DMS 273 (cell line): ENCODE measurements around the gene NCK2.

Experiments
- DNase-seq: peaks from one replicate; lab custom pipeline; 2025; ENCODE audit not compliant: unreplicated experiment; lab: John Stamatoyannopoulos, UW

The NCK2 gene

DNA sequence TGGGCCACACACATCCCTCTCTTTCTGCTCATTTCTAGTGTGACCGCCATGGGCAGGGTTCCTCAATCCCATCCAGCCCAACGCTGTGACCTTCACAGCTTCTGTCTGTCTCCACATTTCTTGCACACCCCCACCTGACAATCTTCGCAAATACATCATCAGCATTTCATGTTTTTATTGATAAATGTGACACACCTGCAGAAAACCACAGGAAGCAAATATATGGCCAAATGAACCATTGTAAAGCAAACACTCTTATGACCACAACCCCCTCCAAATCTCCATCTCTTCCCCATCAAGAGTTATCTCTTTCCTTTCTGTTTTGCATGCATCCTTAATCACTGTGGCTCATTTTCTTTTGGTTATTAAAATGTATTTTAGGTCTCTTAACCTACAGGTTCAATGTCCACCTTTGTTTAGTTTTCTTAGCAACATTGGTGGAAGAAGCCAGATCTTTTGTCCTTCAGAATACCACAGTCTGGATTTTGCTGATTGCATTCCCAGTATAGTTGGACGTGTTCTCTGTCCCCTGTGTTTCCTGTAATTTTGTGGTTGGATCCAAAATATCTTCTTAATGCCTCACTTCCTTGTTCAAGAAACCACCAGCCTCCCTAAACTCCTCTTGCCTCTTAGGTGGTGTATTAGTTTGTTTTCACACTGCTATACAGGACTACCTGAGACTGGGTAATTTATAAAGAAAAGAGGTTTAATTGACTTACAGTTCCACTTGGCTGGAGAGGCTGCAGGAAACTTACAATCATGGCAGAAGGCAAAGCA lies 9.8 kb upstream of the NCK2 start:
- DNase-seq, result no peak

DNA sequence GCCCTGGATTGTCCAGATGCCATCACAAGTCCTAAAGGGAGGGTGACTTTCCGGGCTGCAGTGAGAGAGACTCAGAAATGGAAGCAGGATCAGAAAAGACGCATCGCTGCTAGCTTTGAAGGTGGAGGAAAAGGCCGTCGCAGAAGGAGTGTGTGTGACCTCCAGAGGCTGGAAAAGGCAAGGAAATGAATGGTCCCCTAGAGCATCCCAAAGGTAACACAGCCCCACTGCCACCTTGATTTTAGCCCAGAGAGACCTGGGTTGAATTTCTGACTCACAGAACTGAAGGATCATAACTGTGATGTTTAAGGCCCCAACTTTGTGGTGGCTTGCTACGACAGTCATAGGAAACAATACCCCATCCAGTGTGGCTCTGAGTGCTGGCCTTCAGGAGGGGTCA lies 8.6 kb upstream of the NCK2 start:
- DNase-seq, result no peak

DNA sequence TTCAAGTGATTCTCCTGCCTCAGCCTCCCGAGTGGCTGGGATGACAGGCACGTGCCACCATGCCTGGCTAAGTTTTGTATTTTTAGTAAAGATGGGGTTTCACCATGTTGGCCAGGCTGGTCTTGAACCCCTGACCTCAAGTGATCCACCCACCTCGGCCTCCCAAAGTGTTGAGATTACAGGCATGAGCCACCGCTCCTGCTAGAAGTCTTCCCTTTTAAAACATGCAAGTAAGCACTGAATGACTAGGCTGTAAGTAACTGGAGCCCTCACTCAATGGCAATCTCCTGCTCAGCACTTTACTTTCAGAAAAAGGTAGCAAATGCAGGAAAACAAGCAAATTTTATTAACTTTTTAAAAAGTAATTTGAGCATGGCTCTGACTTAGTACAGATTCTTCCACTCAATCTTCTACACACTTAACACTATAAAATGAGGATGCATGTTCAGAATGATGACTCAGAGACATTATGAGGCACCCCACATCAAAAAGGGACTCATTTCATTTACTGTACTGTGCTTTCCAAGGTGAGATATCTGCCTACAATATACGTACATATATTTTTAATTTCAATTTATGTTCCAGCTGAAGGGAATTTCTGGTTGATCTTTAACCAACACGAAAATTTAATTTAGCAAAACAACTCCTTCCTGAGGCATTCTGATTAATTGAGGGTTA lies 6.6 kb upstream of the NCK2 start:
- no peak for DNase-seq

DNA sequence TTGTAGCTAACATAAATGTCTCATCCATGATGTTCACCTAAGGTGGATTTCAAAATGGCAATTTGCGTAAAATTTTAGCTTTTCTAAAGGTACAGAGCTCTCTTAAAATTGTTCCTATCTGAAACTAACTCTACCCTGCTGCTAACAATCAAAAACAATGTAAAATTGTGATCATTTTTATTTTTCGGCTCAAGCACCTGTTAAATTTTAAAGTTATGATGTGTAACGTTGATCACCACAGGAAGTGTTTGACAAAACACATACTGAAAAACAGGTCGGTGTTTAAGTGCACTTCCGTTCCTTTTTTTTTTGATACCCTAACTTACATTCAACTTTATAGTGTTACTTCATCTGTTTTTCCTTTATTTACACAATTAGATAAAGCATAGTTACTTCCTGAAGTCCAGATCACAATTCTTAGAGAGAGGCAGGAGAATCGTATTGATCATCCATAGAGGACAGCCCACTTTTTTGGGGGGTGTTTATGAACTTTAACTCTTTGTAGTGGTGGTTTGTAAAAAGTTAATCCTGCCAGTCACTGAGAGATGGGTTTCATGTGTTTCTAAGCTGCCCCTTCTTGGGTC lies 6.0 kb upstream of the NCK2 start:
- DNase-seq, result no peak

DNA sequence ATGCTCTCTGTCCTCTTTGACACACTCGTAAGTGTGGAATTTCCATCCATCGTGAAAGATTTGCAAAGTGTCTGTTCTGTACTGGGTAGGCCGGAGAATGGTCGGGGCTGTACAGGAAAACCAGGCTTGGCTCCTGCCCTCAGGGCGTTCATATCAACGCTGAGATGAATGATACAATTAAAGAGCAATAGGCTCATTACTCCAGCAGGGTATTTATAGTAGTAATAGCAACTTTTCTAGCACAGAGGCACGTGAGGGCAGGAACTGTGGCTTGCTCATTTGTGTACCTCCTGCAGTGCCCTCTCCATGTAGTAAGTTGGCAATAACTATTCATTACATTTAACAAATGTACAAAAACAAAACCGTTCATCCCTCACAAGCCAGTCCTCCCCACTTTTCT lies 5.3 kb upstream of the NCK2 start:
- DNase-seq, result no peak

DNA sequence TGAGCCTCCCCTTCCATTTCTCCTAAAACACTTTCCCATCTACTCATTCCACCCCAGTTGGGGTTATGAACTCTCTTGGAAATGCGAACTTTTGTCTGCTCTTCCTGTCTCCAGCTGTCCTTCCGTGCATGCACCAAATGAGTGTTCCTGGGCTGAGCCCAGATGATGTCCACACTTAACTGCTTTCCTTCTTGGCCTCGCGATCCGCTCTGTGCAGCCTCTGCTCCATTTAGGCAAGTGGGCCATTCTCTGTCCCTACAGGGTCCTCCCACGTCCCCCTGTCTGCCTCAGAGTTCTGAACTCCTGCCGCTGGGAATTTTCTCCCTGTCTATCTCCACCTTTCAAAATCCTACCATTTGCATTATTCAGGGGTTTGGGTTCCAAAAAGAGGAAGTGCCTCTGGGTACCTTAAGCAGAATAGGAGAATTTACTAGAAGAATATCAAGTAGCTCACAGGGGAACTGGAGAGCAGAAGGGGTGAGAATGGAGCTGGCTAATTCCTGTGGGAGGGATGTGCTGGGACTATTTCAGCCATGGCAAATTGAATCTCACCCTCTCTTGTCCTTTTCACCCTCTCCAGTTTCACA lies 4.7 kb upstream of the NCK2 start:
- no peak for DNase-seq

DNA sequence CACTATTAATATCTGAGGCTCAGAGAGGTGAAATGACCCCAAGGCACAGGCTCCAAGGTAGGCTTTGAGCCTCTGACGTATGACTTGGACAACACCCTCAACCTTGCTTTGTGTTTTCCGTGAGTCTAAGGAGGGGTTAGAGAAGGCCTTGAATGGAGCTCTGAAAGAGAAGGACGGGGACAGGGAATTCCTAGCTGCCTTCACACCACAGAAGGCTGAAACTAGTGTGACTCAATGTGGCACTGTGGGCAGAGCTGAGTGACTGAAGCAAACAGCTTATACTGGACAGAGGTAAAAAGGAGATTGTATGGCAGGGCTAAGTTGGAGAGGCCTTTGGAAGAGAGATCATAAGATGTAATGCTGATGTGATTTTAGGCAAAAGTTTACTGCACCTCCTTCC lies 3.5 kb upstream of the NCK2 start:
- DNase-seq, result no peak

DNA sequence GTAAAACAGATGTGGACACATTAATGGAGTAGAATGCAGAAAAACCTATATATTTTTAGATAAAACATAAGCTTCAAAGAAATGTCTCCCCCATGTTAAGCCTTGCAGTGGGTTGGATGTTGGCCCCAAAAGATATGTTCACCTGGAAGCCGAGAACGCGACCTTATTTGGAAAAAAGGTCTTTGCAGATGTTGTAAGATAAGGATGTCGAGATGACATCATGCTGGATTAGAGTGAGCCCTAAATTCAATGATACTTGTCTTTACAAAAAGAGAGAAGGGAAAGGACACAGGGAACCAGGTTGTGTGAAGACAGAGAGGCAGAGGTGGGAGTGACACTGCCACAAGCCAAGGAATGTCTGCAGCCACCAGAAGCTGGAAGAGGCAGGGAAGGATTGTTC lies 3.1 kb upstream of the NCK2 start:
- no peak for DNase-seq

DNA sequence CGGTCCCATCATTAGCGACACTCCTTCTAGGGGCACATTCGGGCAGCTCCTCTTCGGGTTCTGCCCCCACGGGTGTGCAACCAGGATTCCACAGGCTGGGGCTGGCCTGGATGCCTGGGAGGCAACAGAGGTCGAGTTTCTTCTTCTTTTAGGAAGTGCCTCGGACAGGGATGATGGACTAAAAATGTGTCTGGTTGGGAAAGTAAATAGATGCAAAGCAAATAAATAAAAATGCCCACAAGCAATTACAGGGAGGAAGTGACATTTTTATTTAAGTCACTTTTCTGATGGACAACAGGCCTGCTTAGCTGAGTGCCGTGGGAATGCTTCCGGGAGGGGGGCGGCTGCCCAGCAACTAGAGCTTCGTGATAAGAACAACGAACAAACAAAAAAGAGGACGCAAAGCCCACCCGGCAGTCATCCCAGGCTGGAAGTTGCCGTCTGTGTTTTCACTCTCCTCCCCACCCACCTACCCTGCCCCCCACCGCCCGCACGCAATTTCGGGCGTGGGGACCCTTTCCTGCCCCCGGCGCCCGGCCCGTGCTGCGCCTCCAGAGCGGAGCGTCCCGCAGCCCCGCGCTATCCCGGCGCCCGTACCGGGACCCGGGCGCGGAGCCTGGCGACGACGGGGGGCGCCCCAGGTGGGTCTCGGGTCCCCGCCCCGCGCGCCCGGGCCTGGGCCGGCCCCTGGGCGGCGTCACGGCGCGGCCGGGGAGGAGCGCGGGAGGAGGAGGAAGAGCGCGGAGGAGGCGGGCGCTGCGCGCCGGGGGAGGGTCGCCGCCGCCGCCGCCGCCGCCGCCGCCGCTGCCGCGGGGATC lies 412 bp upstream of the NCK2 start:
- DNase-seq, result peak; percentile 85

DNA sequence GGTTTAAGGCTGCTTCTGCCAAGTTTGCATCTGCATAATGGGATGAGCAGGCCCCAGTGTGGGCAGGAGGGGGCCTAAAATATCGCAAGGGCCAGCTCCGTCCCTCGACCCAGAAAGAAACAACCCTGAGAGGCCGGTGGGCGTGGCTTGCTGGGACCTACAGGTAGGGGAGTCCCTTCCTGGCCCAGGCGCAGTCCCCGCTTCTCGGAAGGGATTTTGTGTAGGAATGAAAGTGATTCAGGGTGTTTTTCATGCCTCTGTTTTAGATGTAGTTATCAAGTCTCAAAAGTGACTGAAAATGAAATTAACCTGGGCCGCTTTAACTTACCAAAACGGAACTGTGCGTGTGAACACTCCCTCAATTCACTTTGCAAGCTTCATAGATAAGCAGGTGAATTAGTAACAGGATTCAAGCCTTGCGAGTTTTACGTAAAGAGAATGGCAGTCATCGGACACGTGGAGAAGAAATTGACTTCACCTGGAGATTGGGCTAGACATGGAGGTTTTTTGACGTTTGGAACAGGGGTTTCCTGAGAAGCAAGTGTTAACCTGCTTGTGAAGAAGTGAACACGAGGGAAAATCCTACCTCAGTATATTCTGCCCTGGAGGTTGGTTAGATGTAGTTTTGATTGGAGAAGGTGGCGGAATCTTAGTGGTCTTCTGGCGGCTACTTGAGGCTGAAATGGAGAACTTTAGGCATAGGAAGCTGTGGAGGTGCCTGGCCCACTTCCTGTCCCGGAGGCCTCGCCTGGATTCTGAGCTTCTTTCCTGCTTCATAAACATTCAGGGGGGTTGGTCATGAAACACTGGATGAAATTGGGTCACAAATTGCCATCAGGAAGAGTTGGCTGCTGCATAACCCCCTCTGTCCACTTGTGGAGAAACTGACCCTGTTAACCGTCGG lies 1.7 kb downstream of the NCK2 start:
- DNase-seq, result no peak

DNA sequence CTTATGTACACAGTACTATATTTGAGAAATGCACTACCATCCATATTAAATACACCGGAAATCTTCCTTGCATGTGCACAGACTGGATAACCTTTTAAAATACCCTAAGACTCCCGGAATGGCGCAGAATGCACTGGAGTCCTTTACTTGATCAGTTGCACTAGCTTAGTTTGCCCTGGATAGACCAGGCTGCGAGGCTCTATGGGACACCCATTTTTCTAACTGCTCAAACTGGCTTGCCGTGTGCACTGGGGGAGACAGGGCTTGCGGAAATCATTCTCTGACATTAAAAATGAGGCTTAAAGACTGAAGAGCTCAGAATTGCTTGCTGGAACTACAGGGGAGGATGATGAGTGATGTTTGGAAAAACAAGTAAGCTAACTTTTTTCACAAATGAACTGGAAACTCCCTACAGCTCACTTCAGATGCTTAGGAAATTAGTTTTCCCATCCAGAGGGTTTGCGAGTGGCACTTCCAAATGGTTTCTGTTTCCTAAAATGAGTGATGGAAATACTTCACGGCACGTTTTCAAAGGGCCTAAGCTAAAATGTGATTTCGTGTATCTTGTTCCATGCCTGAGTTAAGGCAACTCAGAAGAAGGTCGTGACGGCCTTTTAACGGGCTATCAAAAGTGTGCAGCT lies 2.7 kb downstream of the NCK2 start:
- DNase-seq, result no peak

DNA sequence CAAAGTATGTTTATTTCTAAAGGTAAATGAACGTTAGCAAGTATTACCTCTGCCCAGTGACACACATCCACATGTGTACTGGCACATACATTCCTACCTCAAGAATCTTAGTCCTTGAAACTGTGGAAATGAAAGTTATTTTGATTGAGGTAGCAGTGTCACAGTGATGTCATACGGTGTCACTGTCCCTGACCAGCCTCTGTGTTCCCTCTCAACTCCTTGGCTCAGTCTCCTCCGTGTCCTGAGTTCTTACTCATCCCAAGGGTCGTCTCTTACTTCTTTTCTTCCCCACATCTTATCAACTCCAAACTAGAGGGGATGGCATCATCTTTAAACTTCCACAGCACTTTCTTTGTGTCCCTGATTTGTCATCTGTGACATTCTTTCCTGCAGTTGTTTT lies 3.3 kb downstream of the NCK2 start:
- DNase-seq, result no peak

DNA sequence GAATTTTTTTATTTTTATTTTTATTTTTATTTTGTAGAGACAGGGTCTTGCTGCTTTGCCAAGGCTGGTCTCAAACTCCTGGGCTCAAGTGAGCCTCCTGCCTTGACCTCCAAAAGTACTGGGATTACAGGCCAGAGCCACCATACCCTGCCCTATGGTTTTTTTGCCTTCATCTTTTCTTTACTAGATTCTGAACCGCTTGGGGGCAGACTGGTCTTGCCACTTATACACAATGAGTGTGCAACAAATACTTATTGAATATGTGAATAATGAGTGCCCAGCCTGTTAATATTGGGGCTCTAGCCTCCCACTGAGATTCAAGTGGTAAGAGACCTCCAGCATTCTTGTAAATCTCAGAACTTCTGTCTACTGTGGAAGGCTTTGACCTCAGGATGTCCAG lies 3.9 kb downstream of the NCK2 start:
- DNase-seq, result no peak

DNA sequence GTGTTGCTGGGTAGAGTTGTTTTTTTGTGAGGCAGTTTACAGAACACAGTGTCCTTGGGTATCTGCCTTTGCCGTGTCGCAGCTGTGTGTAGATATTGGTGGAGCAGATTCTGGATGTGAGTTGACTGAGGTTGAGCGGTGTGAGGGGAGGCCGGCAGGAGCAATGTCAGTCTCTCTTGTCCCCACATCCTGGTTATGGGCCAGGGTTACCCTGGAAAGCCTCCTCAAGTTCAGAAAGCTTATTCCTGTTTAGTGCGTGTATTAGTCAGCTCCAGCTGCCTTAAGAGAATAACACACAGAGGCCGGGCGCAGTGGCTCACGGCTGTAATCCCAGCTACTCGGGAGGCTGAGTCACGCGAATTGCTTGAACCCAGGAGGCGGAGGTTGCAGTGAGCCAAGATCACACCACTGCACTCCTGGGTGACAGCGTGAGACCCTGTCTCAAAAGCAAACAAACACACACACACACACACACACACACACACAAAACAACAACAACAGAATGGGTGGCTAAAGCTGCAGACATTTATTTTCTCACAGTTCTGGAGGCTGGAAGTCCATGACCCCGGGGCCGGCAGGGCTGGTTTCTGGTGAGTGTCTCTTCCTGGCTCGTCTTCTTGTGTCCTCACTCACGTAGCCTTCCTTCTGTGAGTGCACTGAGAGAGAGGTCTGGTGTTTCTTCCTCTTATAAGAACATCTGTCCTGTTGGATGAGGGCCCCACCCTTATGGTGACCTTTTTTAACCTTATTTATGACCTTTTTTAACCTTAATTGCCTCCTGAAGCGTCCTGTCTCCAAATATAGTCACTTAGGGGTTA lies 5.1 kb downstream of the NCK2 start:
- no peak for DNase-seq

DNA sequence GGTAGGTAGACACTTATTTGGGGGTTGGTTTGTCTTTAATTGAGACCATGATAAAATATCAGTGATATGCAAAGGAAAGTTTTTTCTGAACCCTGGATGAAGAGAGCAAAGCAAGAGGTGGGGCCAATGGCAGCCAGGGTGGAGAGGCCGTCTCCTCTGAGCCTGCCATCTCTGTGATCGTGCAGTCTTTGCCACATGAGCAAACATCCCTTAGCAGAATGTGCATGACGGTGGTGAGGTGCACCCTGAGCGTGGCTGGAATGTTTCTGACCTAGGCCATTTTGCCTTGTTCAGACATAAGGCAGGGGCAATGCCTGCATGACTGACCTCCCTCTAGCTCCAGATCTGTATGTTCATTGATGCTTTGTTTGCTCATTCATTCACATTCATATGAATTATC lies 6.0 kb downstream of the NCK2 start:
- DNase-seq, result no peak

DNA sequence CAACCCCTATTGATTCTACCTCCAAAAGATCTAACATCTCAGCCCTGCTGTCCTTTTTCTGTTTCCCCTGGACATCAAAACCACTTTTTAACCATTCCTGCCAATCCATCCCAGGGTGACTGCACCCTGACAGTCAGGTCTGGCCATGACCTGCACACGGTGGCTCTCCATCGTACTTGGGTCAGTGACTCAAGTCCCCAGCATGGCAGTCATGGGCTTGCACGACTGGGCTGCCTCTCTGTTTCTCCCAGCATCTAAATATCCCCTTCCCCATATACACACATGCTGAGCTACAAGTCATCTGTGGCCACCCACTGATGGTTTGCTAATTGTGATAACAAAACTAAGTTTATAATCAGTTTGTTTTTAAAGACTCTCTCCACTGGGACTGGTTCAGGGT lies 6.6 kb downstream of the NCK2 start:
- DNase-seq, result no peak

DNA sequence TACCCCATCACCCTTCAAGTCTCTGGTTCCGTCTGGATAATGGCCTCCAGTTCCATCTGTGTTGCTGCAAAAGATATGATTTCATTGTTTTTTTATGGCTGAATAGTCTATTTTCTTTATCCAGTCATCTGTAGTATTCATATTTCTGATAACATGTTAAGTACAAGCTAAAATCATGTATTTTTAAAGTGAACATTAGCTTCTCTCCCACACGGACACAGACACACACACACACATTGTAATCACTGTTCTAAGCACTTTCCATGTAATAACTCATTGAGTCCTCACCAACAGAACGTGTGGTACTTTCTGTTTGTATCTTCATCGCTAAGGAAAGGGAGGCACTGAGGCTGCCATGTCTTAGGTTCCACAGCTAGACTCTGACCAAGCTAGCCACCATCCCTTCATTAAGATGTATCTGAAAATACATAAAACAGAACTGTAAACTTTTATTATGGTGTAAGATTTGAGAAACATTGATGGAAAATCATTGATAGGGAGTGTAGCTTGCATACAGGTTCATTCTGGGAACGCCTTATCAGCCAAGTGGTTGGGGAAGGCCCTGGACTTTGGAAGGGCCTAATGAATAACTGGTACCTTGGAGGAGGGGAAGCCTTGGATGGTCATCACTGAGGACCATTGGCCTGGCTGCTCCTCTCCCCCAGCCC lies 8.1 kb downstream of the NCK2 start:
- DNase-seq, result no peak

DNA sequence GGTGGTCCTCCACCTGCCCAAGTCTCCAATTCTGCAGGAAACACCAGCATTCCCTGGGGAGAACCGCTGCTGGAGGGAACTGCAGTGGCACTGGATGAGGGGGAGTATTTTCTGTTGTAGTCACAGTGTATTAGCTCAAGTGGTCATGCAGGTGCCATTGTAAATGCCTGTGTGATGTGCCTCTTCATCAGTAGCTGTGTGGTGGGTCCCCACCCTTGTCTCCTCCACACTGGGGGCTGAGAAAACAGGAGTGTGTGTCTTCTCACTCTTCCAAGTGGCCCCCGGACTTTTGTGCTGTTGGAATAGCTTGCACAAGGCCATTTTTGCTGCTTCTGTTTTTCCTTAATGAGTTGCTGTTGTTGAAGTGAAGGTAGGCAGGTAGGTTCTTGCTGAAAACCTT lies 8.7 kb downstream of the NCK2 start:
- no peak for DNase-seq
